Stimulated activated CD8-positive, alpha-beta memory T cell treated with anti-CD3 and anti-CD28 coated beads, Interleukin-15, amount 100 ng/mL, for 24 hours (primary cell): Measurements from ENCODE around the gene SNX30.

ENCODE experiments used
- DNase-seq: peaks from one replicate; pipeline ENCODE4 v3.0.0-alpha.2; 2020; ENCODE audit warnings: low read depth

Gene SNX30

DNA sequence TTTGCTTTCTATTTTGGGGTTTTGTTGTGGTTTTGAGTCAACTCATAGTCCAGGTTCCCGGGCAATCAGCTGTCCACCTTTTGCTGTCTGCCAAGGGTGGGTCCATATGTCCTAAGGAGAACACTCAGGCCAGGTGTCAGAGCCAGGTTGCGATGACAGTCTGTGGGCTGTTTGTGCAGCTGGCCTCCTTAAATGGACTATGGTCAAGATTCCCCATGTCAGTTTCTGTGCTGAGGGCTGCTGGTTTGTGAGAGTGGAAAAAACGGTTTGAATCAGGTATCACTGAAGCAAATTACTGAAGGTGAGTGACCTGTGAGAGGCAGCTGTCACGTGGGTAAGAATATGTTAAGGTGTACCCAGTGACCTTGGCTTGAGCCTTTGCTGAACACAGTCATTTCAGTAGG lies 33.0 kb downstream of the SNX30 start:
- DNase-seq, result no peak

DNA sequence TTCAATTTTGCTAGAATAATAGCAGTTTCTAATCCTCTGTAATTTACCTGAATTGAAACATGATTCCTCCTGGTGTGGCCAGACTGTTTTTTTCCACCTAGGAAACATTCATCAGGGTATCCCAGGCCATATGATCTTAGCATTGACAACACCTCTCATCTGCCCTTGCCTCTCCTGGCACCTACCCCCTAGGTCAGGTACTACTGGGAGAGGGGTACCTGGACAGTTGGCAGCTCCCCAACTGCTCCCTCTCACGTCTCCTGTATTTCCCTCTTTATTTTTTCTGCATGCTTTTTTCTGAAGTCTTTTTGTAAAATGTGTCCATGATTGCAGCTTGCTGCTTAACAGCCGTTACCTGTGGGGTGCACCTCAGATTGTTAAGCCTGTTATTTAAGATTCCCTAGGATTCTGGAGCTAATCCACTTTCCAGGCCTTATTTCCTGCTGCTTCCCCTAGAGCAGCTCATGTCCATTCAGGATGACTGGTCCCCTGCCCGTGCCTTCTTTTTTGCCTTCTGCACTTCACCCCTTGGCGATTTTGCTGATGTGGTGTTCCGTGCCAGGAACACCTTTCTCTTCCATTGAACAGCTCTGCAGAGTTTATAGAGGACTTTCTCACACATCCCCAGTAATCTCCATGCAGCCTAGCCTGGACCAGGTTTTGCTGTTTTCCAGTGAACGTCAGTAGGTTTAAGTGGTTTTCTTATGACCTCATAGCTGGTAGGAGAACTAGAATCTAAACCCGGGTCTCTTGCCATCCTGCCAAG lies 33.6 kb downstream of the SNX30 start:
- no peak for DNase-seq

DNA sequence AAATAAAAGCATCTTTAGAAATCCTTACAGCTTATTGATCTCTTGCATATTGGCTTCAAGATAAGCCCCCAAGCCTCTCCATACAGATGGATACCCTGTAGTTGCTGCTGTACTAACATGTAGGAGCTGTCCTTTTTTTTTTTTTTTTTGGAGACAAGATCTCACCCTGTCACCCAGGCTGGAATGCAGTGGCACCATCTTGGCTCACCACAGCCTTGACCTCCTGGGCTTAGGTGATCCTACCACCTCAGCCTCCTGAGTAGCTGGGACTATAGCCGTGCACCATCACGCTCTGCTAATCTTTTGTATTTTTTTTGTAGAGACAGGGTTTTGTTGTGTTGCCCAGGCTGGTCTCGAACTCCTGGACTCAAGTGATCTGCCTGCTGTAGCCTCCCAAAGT lies 35.4 kb downstream of the SNX30 start:
- DNase-seq, result no peak

DNA sequence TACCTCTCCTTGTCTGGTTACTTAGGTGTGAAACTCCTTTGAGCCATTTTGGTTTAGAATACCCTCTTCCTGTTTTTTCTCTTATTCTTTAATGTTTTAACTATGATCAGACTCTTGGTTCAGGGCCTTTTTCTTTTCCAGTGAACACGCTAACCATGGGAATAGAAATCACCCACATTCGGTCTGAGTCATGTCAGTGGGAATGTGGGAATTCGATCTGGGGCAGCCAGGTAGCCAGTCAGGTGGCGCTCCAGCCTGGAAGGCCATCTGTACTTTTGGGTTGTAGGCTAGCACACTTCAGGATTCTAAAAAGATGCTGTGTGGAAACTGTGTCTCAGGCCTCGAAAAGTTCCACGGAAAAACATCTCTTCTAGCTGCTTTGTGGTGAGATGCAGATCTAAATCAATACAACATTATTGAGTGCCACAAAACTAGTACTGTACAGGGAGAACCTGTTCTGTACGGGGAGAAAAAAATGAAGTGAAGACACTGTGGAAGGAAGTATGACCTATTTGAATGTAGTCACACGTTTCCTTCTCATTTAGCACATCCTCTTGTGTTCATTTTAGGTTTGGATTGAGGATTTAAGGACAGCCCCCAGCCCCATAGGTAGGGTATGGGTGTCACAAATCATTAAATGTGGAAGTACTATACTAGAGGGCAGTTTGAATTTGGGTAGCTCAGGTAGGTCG lies 36.4 kb downstream of the SNX30 start:
- DNase-seq, result no peak

DNA sequence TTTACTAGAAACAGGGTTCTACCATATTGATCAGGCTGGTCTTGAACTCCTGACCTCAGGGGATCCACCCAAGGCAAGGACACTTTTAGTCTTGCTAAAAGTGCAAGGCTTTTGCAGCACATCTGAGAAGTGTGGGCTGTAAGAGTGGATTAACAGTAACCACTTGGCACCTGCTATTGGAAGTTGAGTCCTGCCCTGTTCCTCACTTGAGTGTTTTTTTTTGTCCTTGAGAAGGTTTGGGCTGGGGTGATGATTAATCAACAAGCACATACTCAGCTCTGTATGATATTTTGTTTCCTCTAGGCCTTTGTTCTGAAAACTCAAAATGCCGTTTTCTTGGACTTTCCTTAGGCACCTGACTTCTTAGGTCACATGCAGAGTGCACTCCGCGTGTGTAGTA lies 37.4 kb downstream of the SNX30 start:
- no peak for DNase-seq

DNA sequence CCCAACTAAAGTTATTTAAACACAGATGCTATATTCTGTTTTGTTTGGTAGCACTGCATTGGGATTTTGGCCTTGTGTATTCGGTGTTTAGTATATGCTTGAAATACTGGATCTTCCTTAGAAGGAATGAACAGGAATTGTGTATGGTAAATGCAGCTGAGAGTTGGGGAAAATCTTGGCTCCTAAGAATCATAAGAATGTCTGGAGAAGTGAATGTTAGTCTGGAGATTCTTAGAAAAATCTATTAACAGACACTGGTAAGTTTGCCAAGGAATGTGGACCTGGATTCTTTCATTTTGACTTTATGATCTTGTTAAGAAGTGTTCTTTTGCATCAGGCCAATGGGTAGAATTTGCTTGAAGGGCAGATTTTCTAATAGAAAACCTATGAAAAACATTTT lies 38.9 kb downstream of the SNX30 start:
- DNase-seq, result no peak

DNA sequence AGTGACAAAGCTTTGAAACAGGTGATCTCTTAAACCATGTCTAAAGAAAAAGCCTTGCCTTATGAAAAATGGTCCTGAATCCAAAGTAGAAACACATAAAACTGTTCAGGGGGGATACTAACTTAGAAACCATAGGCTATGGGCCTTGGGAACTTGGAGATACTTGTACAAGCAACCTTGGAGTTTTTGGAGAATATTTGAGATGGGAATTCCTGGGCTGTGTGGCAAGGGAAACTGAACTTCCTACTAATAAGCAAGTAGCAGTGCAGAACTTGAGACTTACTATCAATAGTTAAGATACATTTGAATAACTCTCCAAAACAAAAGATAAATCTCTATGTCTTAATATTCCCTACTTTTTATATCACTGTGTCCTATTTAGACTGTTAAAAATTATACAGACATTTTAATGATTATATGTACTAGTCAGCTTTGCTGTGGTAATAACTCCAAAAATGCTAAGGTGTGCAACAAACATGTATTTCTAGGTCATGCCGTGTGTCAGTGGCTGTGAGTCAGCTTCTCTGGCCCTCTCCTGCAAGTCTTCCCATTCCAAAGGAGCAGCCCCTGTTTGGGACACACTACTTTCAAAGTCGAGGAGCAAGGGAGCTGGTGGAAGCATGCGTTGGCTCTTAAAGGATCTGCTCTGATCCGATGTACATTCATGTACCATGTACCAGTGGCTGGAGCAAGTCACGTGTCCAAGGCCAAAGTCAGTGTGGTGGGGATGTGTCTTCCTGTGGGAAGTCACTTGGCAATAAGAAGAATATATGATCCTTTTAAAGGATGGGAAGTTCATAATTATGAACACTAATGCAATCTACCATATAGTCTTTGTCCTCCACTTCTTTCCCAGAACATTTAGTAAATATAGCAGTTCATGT lies 39.6 kb downstream of the SNX30 start:
- no peak for DNase-seq

DNA sequence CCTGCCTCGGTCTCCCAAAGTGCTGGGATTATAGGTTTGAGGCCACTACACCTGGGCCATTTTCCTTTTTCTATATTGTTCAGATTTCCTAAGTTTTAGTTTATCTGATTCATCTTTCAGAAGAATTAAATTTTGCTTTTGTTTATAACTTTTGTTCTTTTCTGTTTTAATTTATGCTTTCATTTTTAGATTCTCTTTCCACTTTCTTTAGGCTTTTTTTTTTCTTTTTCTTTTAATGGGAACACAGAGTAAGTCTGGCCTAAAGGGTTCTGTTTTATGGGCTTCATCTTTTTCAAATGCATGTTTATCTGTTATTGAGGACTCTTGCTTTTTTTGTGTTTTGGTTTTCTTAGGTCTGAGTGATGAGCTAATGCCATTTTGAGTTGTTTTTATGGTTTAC lies 42.1 kb downstream of the SNX30 start:
- DNase-seq, result no peak

DNA sequence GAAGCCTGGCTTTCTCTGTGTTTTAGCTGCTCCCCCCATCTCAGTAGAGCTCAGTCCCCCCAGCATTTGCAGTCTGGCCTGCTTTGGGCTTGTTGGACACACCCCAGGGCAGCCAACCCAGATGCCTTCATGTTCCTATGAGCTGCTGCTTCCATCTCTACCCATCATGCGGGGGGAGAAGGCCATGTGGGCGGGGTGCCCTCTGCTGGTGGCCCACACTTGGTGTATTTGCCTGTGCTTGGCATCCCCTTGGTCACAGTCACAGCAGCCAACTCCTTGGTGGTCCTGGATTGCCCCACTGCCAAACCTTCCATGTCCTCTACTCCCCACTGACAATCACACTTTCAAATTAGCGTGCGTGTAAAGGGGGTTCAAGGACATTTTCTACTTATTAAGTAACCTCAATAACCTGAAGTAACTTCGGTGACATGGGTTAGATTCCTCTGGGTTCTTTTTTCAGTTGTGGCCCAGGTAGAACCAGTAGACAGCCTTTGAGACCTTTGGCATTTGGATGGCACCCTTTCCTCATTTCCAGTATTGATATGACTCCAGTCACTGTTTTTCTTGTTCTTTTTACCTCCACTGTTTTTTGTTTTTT lies 42.8 kb downstream of the SNX30 start:
- DNase-seq, result peak; percentile 58

DNA sequence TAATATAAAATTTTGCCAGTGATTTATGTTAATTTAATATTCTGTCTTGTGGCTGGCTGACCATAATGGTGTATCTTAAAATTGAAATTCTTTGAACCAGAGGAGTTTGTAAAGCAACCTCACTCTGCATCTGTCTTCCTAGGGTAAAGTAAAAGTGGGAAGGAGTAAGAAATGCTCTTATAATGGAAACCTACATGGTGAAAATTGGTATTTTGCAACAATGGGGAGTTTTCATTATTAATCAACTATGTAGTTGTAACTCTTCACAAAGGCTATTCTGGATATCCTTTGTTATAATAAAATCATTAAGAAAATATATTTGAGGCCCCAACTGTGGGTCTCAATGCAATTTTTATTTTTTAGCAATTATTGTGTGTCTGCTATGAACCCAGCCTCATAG lies 44.2 kb downstream of the SNX30 start:
- DNase-seq, result no peak

DNA sequence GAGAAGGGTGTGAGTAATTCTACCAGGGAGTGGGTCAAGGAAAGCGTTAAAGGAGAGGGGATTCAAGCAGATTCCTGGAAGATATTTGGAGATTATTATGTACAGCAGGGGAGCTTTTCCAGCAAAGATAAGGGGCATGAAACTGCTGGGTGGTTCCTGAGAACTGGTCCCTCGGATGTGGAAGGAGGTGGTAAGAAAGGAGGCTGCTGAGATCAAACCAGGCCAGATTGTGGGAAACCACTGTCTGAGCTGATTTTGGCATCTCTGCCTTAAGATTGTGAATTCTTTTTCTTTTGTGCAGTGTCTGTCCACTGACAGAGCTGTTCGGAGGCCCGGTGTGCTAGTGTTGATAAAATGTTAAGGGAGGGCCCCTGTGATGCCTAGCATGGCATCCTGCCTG lies 45.4 kb downstream of the SNX30 start:
- no peak for DNase-seq

DNA sequence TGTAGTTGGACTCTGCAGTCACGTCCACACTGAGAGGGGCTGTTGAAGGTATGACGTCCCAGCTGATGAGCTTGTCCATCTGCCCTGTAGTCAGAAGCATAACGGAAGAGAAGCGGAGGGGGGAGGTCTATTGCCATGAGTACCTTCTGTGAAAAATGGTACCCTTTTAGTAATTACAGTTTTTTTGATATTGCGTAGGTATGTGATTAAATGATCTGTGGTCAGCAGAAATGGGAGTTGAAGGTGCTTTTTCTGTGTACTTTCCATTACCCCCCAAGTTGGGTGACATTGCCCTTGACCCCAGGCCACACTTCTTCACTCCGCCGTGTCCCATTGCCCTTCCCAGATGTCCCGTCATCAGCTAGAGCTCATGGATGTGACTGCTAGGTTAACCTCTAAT lies 45.9 kb downstream of the SNX30 start:
- no peak for DNase-seq

DNA sequence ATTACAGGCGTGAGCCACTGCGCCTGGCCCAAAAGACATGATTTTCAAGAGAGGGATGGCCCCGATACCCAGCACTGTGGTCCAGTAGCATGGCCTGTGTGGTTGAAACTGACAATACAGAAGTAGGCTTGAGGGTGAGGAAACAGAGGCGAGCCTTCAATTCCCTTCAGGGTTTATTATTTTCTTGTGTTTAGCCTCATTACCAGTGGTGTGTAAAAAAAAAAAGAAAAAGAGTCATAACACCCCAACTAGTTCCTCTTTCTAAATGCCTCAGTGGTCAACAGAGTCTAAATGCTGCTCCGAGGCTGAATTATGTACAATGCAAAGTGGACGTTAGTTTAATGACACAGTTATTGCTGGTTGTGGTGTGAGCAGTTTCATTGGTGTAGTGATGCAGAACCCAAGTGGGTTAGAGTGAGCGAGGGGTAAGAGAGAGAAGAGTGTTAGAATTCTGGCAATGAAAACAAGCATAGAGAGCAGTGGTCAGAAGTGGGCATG lies 58.8 kb downstream of the SNX30 start:
- no peak for DNase-seq

DNA sequence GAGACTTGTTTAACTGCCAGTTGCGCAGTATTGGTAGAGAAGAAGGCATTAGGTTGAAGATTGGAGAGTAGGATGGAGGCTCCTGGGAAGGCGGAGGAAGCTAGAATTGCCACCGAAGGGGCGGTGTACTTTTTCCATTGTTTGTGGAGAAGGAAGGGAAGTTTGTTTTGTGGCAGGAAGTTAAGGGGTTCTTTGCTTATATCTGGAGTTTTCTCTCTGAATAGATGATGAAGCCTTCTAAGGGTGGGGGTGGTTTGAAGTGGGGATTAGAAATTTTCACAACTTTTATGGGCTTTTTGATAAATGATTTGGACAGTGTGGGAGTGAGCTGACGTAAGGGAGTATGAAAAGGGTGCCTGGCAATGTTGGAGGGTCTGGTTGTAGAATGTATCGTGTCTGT lies 59.3 kb downstream of the SNX30 start:
- no peak for DNase-seq

DNA sequence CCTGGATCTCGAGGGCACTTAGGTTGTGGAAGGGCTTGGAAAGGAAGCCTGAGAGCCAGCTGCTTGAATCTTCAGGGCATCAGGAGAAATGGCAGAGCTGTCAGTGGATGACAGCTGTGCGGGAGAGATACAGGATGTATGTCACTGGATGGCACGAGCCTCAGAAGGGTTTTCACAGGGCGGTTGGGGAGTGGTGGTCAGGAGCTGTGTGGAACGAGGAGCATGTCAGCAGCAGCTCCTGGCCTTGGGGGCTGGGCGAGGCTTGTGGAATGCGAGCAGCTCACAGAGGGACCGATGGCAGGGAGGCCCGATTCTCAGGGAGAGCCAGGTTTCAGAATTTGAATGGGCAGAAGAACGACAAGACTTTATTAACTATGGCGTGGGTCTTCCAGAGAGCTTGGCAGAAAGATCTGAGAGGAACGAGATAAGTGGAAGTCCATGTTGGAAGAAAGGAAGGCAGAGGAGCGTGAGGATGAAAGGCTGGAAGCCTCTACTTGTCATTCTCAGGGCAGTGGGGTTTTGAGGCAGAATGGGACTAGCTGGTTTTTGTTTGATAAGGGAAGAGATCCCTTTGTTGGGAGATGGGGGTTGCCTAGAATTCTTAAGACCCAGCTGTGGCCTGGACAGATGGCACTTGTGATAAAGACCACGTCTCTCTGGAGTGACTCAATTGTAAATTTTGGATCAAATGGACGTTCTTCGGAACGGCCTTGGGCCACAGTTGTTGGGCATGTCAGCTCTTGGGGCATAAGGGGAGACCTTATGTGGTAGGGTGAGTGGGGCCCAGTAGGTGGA lies 60.3 kb downstream of the SNX30 start:
- no peak for DNase-seq

DNA sequence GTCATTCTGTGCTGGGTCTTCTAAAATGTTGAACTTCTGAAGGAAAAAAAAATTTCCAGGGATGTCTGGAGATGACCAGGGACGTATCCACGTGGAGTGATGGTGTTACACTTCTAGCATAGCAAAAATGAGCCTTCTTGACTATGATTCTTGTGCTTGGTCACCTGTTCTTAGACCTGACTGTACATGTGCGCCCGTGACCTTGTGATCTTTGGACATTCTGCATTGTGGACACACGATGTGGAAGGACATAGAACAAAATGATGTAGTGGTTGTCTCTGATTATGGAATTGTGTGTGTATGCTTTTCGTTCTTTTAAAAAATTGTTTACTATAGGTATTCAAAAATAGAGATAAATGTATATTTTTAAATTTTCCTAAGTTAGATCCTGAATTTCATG lies 61.0 kb downstream of the SNX30 start:
- DNase-seq, result no peak

DNA sequence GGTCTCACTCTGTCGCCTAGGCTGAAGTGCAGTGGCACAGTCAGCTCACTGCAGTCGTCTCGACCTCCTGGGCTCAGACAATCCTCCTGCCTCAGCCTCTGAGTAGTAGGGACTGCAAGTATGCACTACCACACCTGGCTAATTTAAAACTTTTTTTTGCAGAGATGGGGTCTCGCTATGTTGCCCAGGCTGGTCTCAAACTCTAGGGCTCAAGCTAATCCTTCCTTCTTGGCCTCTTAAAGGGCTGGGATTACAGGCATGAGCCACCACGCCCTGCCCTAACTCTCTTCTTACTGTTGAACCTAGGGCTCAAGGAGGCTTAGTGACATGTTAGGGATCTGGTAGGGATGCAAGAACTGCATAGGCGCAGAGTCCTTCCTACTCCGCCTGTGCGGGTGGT lies 65.3 kb downstream of the SNX30 start:
- no peak for DNase-seq

DNA sequence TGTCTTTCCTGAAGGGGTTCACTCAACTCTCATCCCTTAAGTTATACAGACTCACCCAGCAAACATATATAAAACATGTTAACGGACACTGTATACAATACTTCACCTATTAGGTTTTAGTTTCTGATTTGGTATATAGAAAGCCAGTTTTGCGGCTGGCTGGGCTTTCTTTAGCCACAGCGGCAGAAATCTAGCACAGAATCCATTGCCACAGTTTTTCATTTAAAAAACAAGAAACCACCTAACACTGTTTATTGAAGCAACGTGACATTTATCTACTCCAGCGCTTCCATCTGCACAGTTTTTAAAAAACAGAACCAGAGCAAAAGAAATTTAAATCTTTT lies 67.3 kb downstream of the SNX30 start:
- no peak for DNase-seq

DNA sequence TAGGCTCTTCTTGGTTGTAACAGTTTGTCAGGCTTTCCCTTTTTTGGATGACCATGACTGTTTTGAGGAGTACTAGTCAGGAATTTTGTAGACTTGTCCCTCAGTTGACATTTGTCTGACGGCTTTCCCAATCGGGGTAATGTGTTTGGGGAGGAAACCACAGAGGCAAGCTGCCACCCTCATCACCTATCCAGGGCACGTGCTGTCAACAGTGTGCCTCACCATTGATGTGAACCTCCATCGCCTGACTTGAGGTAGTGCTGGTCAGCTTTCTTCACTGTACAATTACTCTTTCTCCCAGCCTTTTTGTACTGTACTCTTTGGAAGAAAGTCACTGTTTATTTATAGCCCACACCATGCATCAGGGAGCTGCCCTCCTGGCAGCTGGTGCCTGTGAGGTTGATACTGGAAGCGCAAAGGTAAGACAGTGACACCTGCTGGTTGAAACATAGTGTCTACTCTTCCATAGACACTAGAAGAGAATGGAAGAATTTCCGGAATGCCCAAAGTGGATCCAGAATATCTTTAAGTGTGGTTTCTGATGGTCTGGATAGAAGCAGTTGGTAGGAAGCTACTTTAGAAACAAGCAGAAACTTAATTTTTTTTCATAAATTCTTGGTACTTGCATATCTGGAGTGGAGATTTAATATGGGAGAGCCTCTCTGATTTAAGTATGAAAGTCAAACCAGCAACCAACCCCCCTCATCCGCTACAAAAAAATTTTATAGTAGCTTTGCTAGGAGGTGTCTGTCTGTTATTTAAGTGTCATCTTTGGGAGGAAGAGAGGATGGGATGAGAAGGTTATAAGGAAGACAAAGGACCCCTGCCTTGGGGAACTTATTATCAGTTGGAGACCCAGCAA lies 69.3 kb downstream of the SNX30 start:
- DNase-seq, result no peak

DNA sequence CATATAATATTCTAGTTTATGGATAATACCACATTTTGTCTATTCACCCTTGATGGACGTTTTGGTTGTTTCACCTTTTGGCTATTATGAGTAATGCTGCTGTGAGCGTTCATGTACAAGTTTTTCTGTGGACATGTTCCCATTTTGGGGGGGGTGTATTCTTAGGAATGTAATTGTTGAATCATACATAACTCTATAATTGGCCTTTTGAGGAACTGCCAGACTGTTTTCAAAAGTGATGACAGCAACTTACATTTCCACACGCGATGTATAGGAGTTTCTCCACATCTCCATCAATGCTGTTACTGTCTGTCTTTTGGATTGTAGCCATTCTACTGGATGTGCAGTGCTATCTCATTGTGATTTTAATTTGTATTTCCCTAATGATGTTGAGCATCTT lies 70.3 kb downstream of the SNX30 start:
- no peak for DNase-seq

DNA sequence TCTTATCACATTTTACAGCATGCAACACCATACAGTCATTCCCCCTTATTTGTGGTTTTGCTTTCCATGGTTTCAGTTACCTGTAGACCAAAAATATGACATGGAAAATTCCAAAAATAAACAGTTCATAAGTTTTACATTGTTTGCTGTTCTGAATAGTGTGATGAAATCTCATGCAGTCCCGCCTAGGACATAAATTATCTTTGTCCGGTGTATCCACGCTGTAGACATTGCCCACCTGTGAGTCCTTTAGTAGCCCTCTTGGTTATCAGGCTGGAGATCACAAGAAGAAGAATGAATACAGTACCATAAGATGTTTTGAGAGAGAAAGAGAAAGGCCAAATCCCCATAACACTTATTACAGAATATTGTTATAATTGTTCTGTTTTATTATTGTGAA lies 72.1 kb downstream of the SNX30 start:
- no peak for DNase-seq
